Skin epidermis (tissue), 12 donors: Measurements from ENCODE around the gene TMEM165.

Source experiments
- H3K27ac ChIP-seq, 21 experiments: fragments of 200-600 bp; sonication (generic) in 11 of 21; one replicate each; pipeline ENCODE4 v1.5.0; 2020; ENCODE audit warnings: mild to moderate bottlenecking in 3 of 21, inconsistent platforms in 2 of 21, moderate library complexity in 2 of 21
- H3K4me3 ChIP-seq, 7 experiments: fragments of 200-600 bp; sonication (generic) in 2 of 7; one replicate each; pipeline ENCODE4 v1.5.0; 2020; ENCODE audit warnings: inconsistent platforms in 2 of 7, mild to moderate bottlenecking in 2 of 7, moderate library complexity in 1 of 7

Gene TMEM165

GRCh38 chr4:55398461-55398860, 2.7 kb downstream of the TMEM165 start:
- Histone ChIP-seq H3K27ac (peak overlapping the region in 19 of 21 experiments; percentile 91 to 100 (median 97)), H3K4me3 (peak overlapping the region; percentile 73 to 100 (median 92))

- Histone ChIP-seq H3K27ac (peak overlapping the region in 14 of 21 experiments; percentile 91 to 100 (median 97)), H3K4me3 (peak overlapping the region in 6 of 7 experiments; percentile 73 to 98 (median 92))
Measured at GRCh38 chr4:55398966-55399365, 3.2 kb downstream of the TMEM165 start.

- peak overlapping the region in 2 of 7 experiments; percentile 77 to 98 for H3K4me3 ChIP-seq
Measured at GRCh38 chr4:55399581-55399980, 3.8 kb downstream of the TMEM165 start.

GRCh38 chr4:55405073-55405472, 9.3 kb downstream of the TMEM165 start:
- no peak overlapping the region for H3K27ac ChIP-seq
- no peak overlapping the region for H3K4me3 ChIP-seq

More at GRCh38 chr4:55399581-55399980, 3.8 kb downstream of the TMEM165 start:
- peak overlapping the region in 7 of 21 experiments; percentile 91 to 100 (median 98) for H3K27ac ChIP-seq

GRCh38 chr4:55406545-55406944, 10.8 kb downstream of the TMEM165 start:
- H3K4me3 ChIP-seq, result no peak overlapping the region
- no peak overlapping the region for H3K27ac ChIP-seq

GRCh38 chr4:55407119-55407518, 11.4 kb downstream of the TMEM165 start:
- no peak overlapping the region for H3K4me3 ChIP-seq
- no peak overlapping the region for H3K27ac ChIP-seq

GRCh38 chr4:55407764-55408163, 12.0 kb downstream of the TMEM165 start:
- H3K27ac ChIP-seq, result no peak overlapping the region
- no peak overlapping the region for H3K4me3 ChIP-seq

GRCh38 chr4:55409468-55410171, 13.9 kb downstream of the TMEM165 start:
- Histone ChIP-seq H3K27ac (peak overlapping the region in 3 of 21 experiments; percentile 7 to 35 (median 22)), H3K4me3 (no peak overlapping the region)

- Histone ChIP-seq H3K4me3 (no peak overlapping the region), H3K27ac (no peak overlapping the region)
Measured at GRCh38 chr4:55410431-55410830, 14.7 kb downstream of the TMEM165 start.

GRCh38 chr4:55411621-55412020, 15.9 kb downstream of the TMEM165 start:
- Histone ChIP-seq H3K4me3 (no peak overlapping the region), H3K27ac (no peak overlapping the region)

GRCh38 chr4:55416176-55416575, 20.4 kb downstream of the TMEM165 start:
- H3K4me3 ChIP-seq, result no peak overlapping the region
- no peak overlapping the region for H3K27ac ChIP-seq

GRCh38 chr4:55424791-55425190, 29.0 kb downstream of the TMEM165 start:
- Histone ChIP-seq H3K4me3 (no peak overlapping the region), H3K27ac (no peak overlapping the region)

GRCh38 chr4:55431710-55432336, 36.1 kb downstream of the TMEM165 start:
- H3K27ac ChIP-seq, result no peak overlapping the region
- no peak overlapping the region for H3K4me3 ChIP-seq

GRCh38 chr4:55435141-55435841, 39.5 kb downstream of the TMEM165 start:
- no peak overlapping the region for H3K4me3 ChIP-seq
- peak overlapping the region in 1 of 21 experiments; percentile 54 for H3K27ac ChIP-seq

- H3K4me3 ChIP-seq, result no peak overlapping the region
- H3K27ac ChIP-seq, result no peak overlapping the region
Measured at GRCh38 chr4:55437356-55437796, 41.6 kb downstream of the TMEM165 start.

GRCh38 chr4:55437823-55438222, 42.1 kb downstream of the TMEM165 start:
- no peak overlapping the region for H3K4me3 ChIP-seq
- no peak overlapping the region for H3K27ac ChIP-seq

- no peak overlapping the region for H3K27ac ChIP-seq
- H3K4me3 ChIP-seq, result no peak overlapping the region
Measured at GRCh38 chr4:55438314-55438713, 42.6 kb downstream of the TMEM165 start.

GRCh38 chr4:55439023-55439422, 43.3 kb downstream of the TMEM165 start:
- no peak overlapping the region for H3K27ac ChIP-seq
- no peak overlapping the region for H3K4me3 ChIP-seq

GRCh38 chr4:55440786-55441185, 45.0 kb downstream of the TMEM165 start:
- no peak overlapping the region for H3K4me3 ChIP-seq

GRCh38 chr4:55442541-55442940, 46.8 kb downstream of the TMEM165 start:
- no peak overlapping the region for H3K27ac ChIP-seq
- no peak overlapping the region for H3K4me3 ChIP-seq

More at GRCh38 chr4:55440786-55441185, 45.0 kb downstream of the TMEM165 start:
- H3K27ac ChIP-seq, result no peak overlapping the region

- H3K27ac ChIP-seq, result no peak overlapping the region
- H3K4me3 ChIP-seq, result no peak overlapping the region
Measured at GRCh38 chr4:55444827-55445226, 49.1 kb downstream of the TMEM165 start.
